ENCODE results near the gene KRTAP19-4. TPM values are rescaled to one million over a fixed set of nuclear protein-coding genes. Genes with fewer than 3 reads are reported as not detected.

Gene KRTAP19-4
- polyA plus RNA-seq, 1 donor (not counting 4 experiments of a cell fraction or from before 2014, with no cell fraction given) = not detected

- no peaks in the 10 kb centered on the region for H3K79me2 ChIP-seq (ENCODE audit: control insufficient read depth, insufficient read depth, low read length)
- H3K9me1 ChIP-seq (ENCODE audit: control insufficient read depth, extremely low read depth, insufficient read depth, low read length) = no peaks in the 10 kb centered on the region
- no peak overlapping the region for H2AFZ ChIP-seq (ENCODE audit: control insufficient read depth, low read length)
- FAIRE-seq (no peak), DNase-seq (ENCODE audit: low read depth, low spot score) (no peak)
- no peaks in the 10 kb centered on the region for H4K20me1 ChIP-seq (ENCODE audit: control insufficient read depth, extremely low read depth, insufficient read depth, low read length)
- H3K4me3 ChIP-seq (ENCODE audit: control insufficient read depth in 2 of 3, extremely low read depth in 1 of 3, insufficient read depth in 2 of 3, low read depth in 1 of 3, low read length in 3 of 3) = no peak overlapping the region
- H3K9me3 ChIP-seq (ENCODE audit: control insufficient read depth, low read depth, low read length) = peaks cover 2% of the 10 kb centered on the region
- TF ChIP-seq EZH2 (IDR thresholded peaks at IDR 0.05; ENCODE audit: low read length) (no peak), CTCF (optimal IDR thresholded peaks at IDR 0.05 in 1 of 3, IDR thresholded peaks at IDR 0.05 in 1 of 3, conservative IDR thresholded peaks at IDR 0.05 in 1 of 3; ENCODE audit: extremely low read depth in 1 of 3, insufficient read depth in 2 of 3, low read length in 3 of 3) (no peak)
- no peaks in the 10 kb centered on the region for H3K27me3 ChIP-seq (ENCODE audit: control insufficient read depth, extremely low read depth, insufficient read depth, low read length)
- dilution Hi-C loops (cut with MboI; ENCODE audit: extremely low pct_ligation_motif_present, low sequenced_read_pairs) = no loop called here
- H3K9ac ChIP-seq (ENCODE audit: control insufficient read depth, extremely low read depth, insufficient read depth, low read length) = no peak overlapping the region
- H3K4me2 ChIP-seq (ENCODE audit: control insufficient read depth, extremely low read depth, insufficient read depth, low read depth, low read length) = no peak overlapping the region
- no peak overlapping the region for H3K27ac ChIP-seq (ENCODE audit: control insufficient read depth, insufficient read depth, low read length)
- no peaks in the 10 kb centered on the region for H3K4me1 ChIP-seq (ENCODE audit: control insufficient read depth, extremely low read depth, insufficient read depth, low read length)
- H3K36me3 ChIP-seq (ENCODE audit: control insufficient read depth in 2 of 2, extremely low read depth in 1 of 2, insufficient read depth in 2 of 2, low read length in 2 of 2) = no peaks in the 10 kb centered on the region
Observed at GRCh38 chr21:30486180-30486579, 10.8 kb downstream of the KRTAP19-4 start.

- no peak overlapping the region for H3K4me2 ChIP-seq (ENCODE audit: control insufficient read depth, extremely low read depth, insufficient read depth, low read depth, low read length)
- H3K4me1 ChIP-seq (ENCODE audit: control insufficient read depth, extremely low read depth, insufficient read depth, low read length) = peaks cover 8% of the 10 kb centered on the region
- peaks cover 2% of the 10 kb centered on the region for H3K9me3 ChIP-seq (ENCODE audit: control insufficient read depth, low read depth, low read length)
- H3K9me1 ChIP-seq (ENCODE audit: control insufficient read depth, extremely low read depth, insufficient read depth, low read length) = no peaks in the 10 kb centered on the region
- no peak for FAIRE-seq
- no peaks in the 10 kb centered on the region for H3K36me3 ChIP-seq (ENCODE audit: control insufficient read depth in 2 of 2, extremely low read depth in 1 of 2, insufficient read depth in 2 of 2, low read length in 2 of 2)
- no peak overlapping the region for H2AFZ ChIP-seq (ENCODE audit: control insufficient read depth, low read length)
- H3K4me3 ChIP-seq (ENCODE audit: control insufficient read depth in 2 of 3, extremely low read depth in 1 of 3, insufficient read depth in 2 of 3, low read depth in 1 of 3, low read length in 3 of 3) = no peak overlapping the region
- no peaks in the 10 kb centered on the region for H3K27me3 ChIP-seq (ENCODE audit: control insufficient read depth, extremely low read depth, insufficient read depth, low read length)
- H3K79me2 ChIP-seq (ENCODE audit: control insufficient read depth, insufficient read depth, low read length) = no peaks in the 10 kb centered on the region
- H4K20me1 ChIP-seq (ENCODE audit: control insufficient read depth, extremely low read depth, insufficient read depth, low read length) = no peaks in the 10 kb centered on the region
- no peak overlapping the region for H3K27ac ChIP-seq (ENCODE audit: control insufficient read depth, insufficient read depth, low read length)
- TF ChIP-seq EZH2 (IDR thresholded peaks at IDR 0.05; ENCODE audit: low read length) (no peak), CTCF (optimal IDR thresholded peaks at IDR 0.05 in 1 of 3, IDR thresholded peaks at IDR 0.05 in 1 of 3, conservative IDR thresholded peaks at IDR 0.05 in 1 of 3; ENCODE audit: extremely low read depth in 1 of 3, insufficient read depth in 2 of 3, low read length in 3 of 3) (no peak)
- H3K9ac ChIP-seq (ENCODE audit: control insufficient read depth, extremely low read depth, insufficient read depth, low read length) = no peak overlapping the region
- DNase-seq (ENCODE audit: low read depth, low spot score) = no peak
- dilution Hi-C loops (cut with MboI; ENCODE audit: extremely low pct_ligation_motif_present, low sequenced_read_pairs) = no loop called here
Observed at GRCh38 chr21:30482130-30482529, 14.8 kb downstream of the KRTAP19-4 start.

Data from keratinocyte (primary cell).